ENCODE results near the gene ATG4A.

Gene ATG4A

GRCh38 chrX:108122748-108123147, 31.2 kb downstream of the ATG4A start:
- Histone ChIP-seq H3K4me1 (ENCODE audit: control insufficient read depth in 1 of 2, insufficient read depth in 1 of 2, low read depth in 1 of 2, low read length in 1 of 2) (no peaks in the 10 kb centered on the region), H3K4me3 (ENCODE audit: low read depth in 1 of 2, low read length in 1 of 2) (no peak overlapping the region), H3K27ac (no peak overlapping the region), H3K9me3 (no peaks in the 10 kb centered on the region), H3K27me3 (no peaks in the 10 kb centered on the region), H3K36me3 (no peaks in the 10 kb centered on the region)
- TF ChIP-seq CTCF (IDR thresholded peaks at IDR 0.05) = no peak

- Histone ChIP-seq H3K4me3 (ENCODE audit: low read depth in 1 of 2, low read length in 1 of 2) (no peak overlapping the region), H3K4me1 (ENCODE audit: control insufficient read depth in 1 of 2, insufficient read depth in 1 of 2, low read depth in 1 of 2, low read length in 1 of 2) (no peaks in the 10 kb centered on the region), H3K27me3 (no peaks in the 10 kb centered on the region), H3K36me3 (no peaks in the 10 kb centered on the region), H3K9me3 (no peaks in the 10 kb centered on the region), H3K27ac (no peak overlapping the region)
- TF ChIP-seq CTCF (IDR thresholded peaks at IDR 0.05) = no peak
These were observed 32.2 kb downstream of the ATG4A start for GRCh38 chrX:108123591-108124366.

DNA sequence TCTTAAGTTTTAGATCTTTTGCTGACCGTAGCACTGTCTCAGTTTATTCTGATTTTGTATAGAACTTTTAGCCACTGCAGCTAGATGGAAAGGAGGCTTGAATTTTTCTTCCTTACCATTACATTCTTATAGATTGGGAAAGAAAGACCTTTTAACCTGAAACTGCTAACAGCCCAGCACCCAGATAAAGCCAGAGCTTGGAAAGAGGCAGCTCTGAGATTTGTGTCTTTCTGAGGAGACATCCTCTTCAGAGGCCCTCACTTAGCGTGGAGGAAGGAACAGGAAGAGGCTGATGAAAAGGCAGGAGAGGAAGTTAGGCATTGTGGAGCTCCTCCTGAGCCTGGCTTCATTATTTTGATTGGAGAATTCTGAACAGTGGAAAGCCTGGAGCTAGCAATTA, 35.1 kb downstream of the ATG4A start:
- H3K4me3 ChIP-seq (ENCODE audit: low read depth in 1 of 2, low read length in 1 of 2) = no peak overlapping the region
- no peaks in the 10 kb centered on the region for H3K9me3 ChIP-seq
- no peaks in the 10 kb centered on the region for H3K27me3 ChIP-seq
- H3K27ac ChIP-seq = no peak overlapping the region
- peaks cover 10% of the 10 kb centered on the region for H3K36me3 ChIP-seq
- TF ChIP-seq CTCF (IDR thresholded peaks at IDR 0.05) = no peak
- no peaks in the 10 kb centered on the region for H3K4me1 ChIP-seq (ENCODE audit: control insufficient read depth in 1 of 2, insufficient read depth in 1 of 2, low read depth in 1 of 2, low read length in 1 of 2)

GRCh38 chrX:108127152-108127551, 35.6 kb downstream of the ATG4A start:
- Histone ChIP-seq H3K9me3 (no peaks in the 10 kb centered on the region), H3K27me3 (no peaks in the 10 kb centered on the region), H3K4me1 (ENCODE audit: control insufficient read depth in 1 of 2, insufficient read depth in 1 of 2, low read depth in 1 of 2, low read length in 1 of 2) (no peaks in the 10 kb centered on the region), H3K36me3 (peaks cover 14% of the 10 kb centered on the region), H3K4me3 (ENCODE audit: low read depth in 1 of 2, low read length in 1 of 2) (no peak overlapping the region), H3K27ac (no peak overlapping the region)
- no peak for TF ChIP-seq CTCF (IDR thresholded peaks at IDR 0.05)

DNA sequence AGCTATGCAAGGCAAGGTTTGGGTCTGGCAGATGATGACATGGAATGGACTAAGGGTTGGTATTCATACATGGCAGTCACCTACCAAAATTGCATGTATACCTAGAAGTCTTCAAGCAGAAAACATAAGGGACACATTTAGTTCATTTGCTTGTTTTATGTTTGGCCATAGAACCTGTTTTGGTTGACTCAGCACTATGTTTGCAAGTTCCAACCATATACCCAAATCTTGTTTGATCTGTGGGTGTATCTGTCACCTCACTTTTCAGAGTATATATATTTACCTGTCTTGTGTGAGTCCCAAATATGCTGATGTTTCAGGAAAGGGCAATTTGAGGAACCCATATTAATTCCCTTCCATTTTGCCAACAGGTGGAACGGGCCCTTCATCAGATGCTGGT, 39.3 kb downstream of the ATG4A start:
- Histone ChIP-seq H3K4me1 (ENCODE audit: control insufficient read depth in 1 of 2, insufficient read depth in 1 of 2, low read depth in 1 of 2, low read length in 1 of 2) (no peaks in the 10 kb centered on the region), H3K9me3 (no peaks in the 10 kb centered on the region), H3K27me3 (no peaks in the 10 kb centered on the region), H3K4me3 (ENCODE audit: low read depth in 1 of 2, low read length in 1 of 2) (no peak overlapping the region), H3K27ac (no peak overlapping the region), H3K36me3 (peaks cover 29% of the 10 kb centered on the region)
- no peak for TF ChIP-seq CTCF (IDR thresholded peaks at IDR 0.05)
